ENCODE data around the gene FAXDC2.
"Not testable (repeated sequence)": the region's sequence is repeated elsewhere in the genome, so short reads cannot be mapped to it uniquely, and the experiment has no call there.

FAXDC2 gene

DNA sequence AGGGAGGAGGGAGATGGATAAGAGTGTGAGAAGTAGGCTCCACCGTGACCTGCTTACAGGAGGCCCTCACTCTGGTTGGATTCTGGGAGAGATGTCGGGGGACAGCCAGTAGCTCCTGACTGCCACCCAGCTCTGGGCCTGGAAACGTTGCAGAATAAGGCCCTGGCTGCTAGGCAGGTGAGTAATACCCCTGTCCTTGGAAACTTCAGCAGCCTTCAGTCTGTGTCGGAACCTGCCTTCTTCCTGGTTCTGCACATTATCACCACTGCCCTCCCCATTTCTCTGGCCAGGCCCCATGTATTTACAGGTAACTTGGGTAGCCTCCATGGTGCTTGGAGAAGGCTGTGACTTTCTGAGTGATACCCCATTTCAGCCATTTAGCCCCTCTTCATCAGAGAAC is 26.8 kb downstream of the FAXDC2 start:
- Histone ChIP-seq H3K4me3 (ENCODE audit: low read depth, low read length) (no peak overlapping the region), H3K27ac (no peak overlapping the region), H3K36me3 (replicated peaks) (peaks cover 26% of the 10 kb centered on the region), H3K27me3 (replicated peaks) (no peaks in the 10 kb centered on the region)
- in situ Hi-C loops (cut with HindIII; ENCODE audit: low pct_ligation_motif_present, low sequenced_read_pairs): no loop called here
- DNase-seq: no peak
- TF ChIP-seq, protein P1, sequence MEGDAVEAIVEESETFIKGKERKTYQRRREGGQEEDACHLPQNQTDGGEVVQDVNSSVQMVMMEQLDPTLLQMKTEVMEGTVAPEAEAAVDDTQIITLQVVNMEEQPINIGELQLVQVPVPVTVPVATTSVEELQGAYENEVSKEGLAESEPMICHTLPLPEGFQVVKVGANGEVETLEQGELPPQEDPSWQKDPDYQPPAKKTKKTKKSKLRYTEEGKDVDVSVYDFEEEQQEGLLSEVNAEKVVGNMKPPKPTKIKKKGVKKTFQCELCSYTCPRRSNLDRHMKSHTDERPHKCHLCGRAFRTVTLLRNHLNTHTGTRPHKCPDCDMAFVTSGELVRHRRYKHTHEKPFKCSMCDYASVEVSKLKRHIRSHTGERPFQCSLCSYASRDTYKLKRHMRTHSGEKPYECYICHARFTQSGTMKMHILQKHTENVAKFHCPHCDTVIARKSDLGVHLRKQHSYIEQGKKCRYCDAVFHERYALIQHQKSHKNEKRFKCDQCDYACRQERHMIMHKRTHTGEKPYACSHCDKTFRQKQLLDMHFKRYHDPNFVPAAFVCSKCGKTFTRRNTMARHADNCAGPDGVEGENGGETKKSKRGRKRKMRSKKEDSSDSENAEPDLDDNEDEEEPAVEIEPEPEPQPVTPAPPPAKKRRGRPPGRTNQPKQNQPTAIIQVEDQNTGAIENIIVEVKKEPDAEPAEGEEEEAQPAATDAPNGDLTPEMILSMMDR (IDR thresholded peaks at IDR 0.05; ENCODE audit: low read depth, low read length, missing control alignments): no peak

DNA sequence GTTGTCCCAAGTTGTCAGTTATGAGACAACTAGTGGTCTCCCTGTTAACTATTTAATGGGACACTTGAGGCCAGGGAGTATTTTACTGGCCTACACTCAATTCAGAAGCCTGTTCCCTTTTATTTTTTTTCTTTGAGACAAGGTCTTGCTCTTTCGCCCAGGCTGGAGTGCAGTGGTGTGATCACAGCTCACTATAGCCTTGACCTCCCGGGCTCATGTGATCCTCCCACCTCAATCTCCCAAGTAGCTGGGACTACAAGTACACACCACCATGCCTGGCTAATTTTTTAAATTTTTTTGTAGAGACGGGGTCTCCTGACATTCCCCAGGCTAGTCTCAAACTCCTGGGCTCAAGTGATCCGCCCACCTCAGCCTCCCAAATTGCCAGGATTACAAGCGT is 27.5 kb downstream of the FAXDC2 start:
- in situ Hi-C loops (cut with HindIII; ENCODE audit: low pct_ligation_motif_present, low sequenced_read_pairs); H3K4me3 ChIP-seq (ENCODE audit: low read depth, low read length); DNase-seq; H3K27ac ChIP-seq; H3K27me3 ChIP-seq (replicated peaks): not testable (repeated sequence)
- H3K36me3 ChIP-seq (replicated peaks): peaks cover 32% of the 10 kb centered on the region

DNA sequence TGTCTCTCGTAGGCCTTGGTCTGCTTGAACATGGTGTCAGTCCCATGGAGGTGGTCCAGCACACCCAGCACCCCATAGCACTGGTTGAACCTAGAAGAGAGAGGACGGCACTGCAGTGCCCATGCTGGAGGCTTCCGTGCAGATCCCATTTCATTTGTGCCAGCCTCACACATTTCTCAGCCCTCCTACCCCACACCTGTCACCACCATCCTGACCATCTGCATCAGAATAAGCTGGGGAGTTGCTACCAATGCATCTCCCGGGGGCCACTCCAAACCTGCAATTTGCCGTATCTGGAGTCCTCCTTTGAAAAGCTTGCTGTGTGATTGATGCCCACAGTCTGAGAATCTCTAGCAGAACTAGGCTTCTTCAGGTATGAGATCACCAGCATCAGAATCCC is 30.0 kb downstream of the FAXDC2 start:
- TF ChIP-seq, protein P1 (IDR thresholded peaks at IDR 0.05; ENCODE audit: low read depth, low read length, missing control alignments): no peak
- no peak for DNase-seq
- in situ Hi-C loops (cut with HindIII; ENCODE audit: low pct_ligation_motif_present, low sequenced_read_pairs): no loop called here
- H3K36me3 ChIP-seq (replicated peaks): peaks cover 53% of the 10 kb centered on the region
- H3K27ac ChIP-seq: no peak overlapping the region
- H3K4me3 ChIP-seq (ENCODE audit: low read depth, low read length): no peak overlapping the region
- no peaks in the 10 kb centered on the region for H3K27me3 ChIP-seq (replicated peaks)

DNA sequence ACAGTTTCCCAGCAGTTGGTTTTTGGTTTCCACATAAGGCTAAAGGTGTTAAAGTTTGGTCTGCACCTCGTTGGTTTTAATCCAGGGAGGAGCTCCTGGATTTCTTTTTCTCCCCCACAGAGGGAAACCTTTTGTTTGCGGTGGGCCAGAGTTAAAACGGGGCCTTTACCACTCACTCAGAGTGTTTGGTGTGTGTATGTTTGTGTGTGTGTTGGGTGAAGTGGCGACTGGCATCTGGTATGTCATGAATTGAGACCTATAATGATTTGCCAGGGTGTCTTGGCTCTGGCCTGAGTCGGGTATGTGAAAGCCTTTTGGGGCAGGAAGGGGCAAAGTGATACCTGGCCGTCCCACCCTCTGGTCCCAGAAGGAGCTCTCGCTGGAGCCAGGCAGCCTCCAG is 30.9 kb downstream of the FAXDC2 start:
- in situ Hi-C loops (cut with HindIII; ENCODE audit: low pct_ligation_motif_present, low sequenced_read_pairs): no loop called here
- Histone ChIP-seq H3K36me3 (replicated peaks) (peaks cover 60% of the 10 kb centered on the region), H3K27me3 (replicated peaks) (no peaks in the 10 kb centered on the region), H3K4me3 (ENCODE audit: low read depth, low read length) (no peak overlapping the region), H3K27ac (no peak overlapping the region)
- DNase-seq: no peak
- TF ChIP-seq, protein P1 (IDR thresholded peaks at IDR 0.05; ENCODE audit: low read depth, low read length, missing control alignments): no peak

DNA sequence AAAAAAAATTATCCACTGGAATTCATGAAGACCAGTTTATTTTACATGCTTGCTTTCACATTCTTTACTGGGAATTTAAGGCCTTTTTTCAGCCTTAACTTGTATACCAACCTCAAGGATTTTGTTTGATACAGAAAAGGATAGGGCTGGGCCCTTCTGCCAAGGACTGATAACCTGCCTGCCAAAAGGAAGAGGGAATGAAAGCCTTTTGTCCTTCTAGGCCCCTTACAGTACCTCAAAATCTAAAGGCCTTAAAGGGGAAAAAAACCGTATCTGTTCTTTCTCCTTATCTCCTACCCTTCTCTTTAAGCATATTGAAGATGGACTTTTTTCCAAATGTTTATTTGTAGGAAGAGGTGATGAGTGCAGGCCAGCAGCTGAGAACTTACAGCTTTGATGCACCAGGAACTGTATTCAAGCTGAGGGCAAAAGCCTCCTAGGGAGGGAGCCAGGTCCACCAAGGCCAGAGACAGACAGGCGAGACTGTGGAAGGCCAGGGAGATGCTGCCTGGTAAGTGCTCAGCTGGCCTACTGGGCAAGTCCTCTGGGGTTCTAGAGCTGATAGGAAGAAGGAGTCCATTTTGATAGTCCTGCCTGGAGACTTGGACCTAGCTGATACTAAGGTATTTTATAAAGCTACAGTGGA is 31.8 kb downstream of the FAXDC2 start:
- Histone ChIP-seq H3K27me3 (replicated peaks) (no peaks in the 10 kb centered on the region), H3K36me3 (replicated peaks) (peaks cover 60% of the 10 kb centered on the region), H3K4me3 (ENCODE audit: low read depth, low read length) (no peak overlapping the region), H3K27ac (no peak overlapping the region)
- TF ChIP-seq, protein P1 (IDR thresholded peaks at IDR 0.05; ENCODE audit: low read depth, low read length, missing control alignments): no peak
- no peak for DNase-seq
- in situ Hi-C loops (cut with HindIII; ENCODE audit: low pct_ligation_motif_present, low sequenced_read_pairs): no loop called here

DNA sequence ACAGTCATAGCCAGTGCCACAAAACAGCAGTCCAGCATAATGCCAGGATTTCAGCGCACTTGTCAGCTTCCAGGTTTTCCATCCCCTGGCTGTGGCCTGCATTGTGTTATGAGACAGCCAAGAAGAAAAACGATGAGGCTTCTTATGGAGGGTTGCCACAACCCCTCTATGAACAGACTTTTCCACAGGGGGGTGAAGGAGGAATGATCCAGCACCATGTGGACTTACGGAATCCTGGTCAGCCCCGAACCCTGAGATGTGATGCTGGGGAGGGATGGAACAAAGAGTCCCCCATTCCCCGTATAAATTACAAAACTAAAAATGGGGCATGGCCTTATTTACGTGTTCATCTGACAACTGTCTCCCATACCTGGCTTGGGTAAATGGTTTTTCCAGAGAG is 32.6 kb downstream of the FAXDC2 start:
- Histone ChIP-seq H3K27ac (no peak overlapping the region), H3K4me3 (ENCODE audit: low read depth, low read length) (no peak overlapping the region), H3K27me3 (replicated peaks) (no peaks in the 10 kb centered on the region), H3K36me3 (replicated peaks) (peaks cover 63% of the 10 kb centered on the region)
- in situ Hi-C loops (cut with HindIII; ENCODE audit: low pct_ligation_motif_present, low sequenced_read_pairs): no loop called here
- TF ChIP-seq, protein P1 (IDR thresholded peaks at IDR 0.05; ENCODE audit: low read depth, low read length, missing control alignments): no peak
- DNase-seq: no peak

All from brain microvascular endothelial cell (primary cell).